Measurements from ENCODE around the gene SEC63. TPM values are rescaled to one million over a fixed set of nuclear protein-coding genes. Genes with fewer than 3 reads are reported as not detected.
"Not testable (repeated sequence)": the region's sequence is repeated elsewhere in the genome, so short reads cannot be mapped to it uniquely, and the experiment has no call there.

The SEC63 gene
- total RNA-seq, 2 donors from 2014 or later: 73.4 to 97.9 TPM

- intact Hi-C loops (cut with DNase I): no loop called here
- H3K36me3 ChIP-seq (replicated peaks in 1 of 2; ENCODE audit: insufficient read depth in 1 of 2, low read depth in 2 of 2): peaks cover 0 to 2% of the 10 kb centered on the region in 2 donors
- ATAC-seq: no peak
- H3K4me1 ChIP-seq: no peaks in the 10 kb centered on the region
- no peak overlapping the region for H3K27ac ChIP-seq
- H3K4me3 ChIP-seq: no peak overlapping the region
- H3K9me3 ChIP-seq: no peaks in the 10 kb centered on the region
- H3K27me3 ChIP-seq: no peaks in the 10 kb centered on the region
- WGBS, 2 donors: 89 to 97% methylated on average over 3 of the region's 3 CpGs
- DNase-seq: no peak
- TF ChIP-seq POLR2A (IDR thresholded peaks at IDR 0.05): no peak
- TF ChIP-seq, protein P1, sequence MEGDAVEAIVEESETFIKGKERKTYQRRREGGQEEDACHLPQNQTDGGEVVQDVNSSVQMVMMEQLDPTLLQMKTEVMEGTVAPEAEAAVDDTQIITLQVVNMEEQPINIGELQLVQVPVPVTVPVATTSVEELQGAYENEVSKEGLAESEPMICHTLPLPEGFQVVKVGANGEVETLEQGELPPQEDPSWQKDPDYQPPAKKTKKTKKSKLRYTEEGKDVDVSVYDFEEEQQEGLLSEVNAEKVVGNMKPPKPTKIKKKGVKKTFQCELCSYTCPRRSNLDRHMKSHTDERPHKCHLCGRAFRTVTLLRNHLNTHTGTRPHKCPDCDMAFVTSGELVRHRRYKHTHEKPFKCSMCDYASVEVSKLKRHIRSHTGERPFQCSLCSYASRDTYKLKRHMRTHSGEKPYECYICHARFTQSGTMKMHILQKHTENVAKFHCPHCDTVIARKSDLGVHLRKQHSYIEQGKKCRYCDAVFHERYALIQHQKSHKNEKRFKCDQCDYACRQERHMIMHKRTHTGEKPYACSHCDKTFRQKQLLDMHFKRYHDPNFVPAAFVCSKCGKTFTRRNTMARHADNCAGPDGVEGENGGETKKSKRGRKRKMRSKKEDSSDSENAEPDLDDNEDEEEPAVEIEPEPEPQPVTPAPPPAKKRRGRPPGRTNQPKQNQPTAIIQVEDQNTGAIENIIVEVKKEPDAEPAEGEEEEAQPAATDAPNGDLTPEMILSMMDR (IDR thresholded peaks at IDR 0.05): no peak
Measured at GRCh38 chr6:107931894-107932293, 26.1 kb downstream of the SEC63 start.

DNA sequence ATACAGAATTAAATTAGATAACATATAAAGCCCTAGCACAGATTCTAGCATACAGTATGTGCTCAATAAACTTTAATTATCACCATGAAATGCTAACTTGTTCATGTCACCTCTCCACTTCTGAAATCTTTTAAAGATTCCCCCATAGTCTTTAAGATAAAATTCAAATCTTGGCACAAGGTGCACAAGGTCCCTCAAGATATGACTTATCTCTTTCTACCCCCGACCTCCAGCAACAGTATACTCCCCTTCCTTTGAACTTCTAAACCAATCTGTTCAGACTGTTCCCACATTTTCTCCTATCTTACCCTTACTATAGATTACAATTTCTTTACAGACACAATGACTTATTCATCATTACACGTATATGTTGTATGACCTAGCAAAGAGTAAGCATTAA lies 29.0 kb downstream of the SEC63 start:
- Histone ChIP-seq H3K27me3 (no peaks in the 10 kb centered on the region), H3K4me3 (no peak overlapping the region), H3K9me3 (no peaks in the 10 kb centered on the region), H3K36me3 (replicated peaks in 1 of 2; ENCODE audit: insufficient read depth in 1 of 2, low read depth in 2 of 2) (peaks cover 0 to 2% of the 10 kb centered on the region in 2 donors), H3K4me1 (no peaks in the 10 kb centered on the region), H3K27ac (no peak overlapping the region)
- 56 to 62% methylated on average over 2 of the region's 2 CpGs for WGBS, 2 donors
- TF ChIP-seq POLR2A (IDR thresholded peaks at IDR 0.05): no peak
- TF ChIP-seq, protein P1 (IDR thresholded peaks at IDR 0.05): no peak
- DNase-seq (no peak), ATAC-seq (no peak)
- intact Hi-C loops (cut with DNase I): no loop called here

- H3K36me3 ChIP-seq (replicated peaks in 1 of 2; ENCODE audit: insufficient read depth in 1 of 2, low read depth in 2 of 2); H3K9me3 ChIP-seq; DNase-seq; H3K4me3 ChIP-seq; H3K4me1 ChIP-seq; H3K27me3 ChIP-seq; intact Hi-C loops (cut with DNase I); H3K27ac ChIP-seq; ATAC-seq: not testable (repeated sequence)
- 74 to 83% methylated on average over 10 of the region's 10 CpGs for WGBS, 2 donors
Measured at GRCh38 chr6:107926697-107927544, 31.1 kb downstream of the SEC63 start.

DNA sequence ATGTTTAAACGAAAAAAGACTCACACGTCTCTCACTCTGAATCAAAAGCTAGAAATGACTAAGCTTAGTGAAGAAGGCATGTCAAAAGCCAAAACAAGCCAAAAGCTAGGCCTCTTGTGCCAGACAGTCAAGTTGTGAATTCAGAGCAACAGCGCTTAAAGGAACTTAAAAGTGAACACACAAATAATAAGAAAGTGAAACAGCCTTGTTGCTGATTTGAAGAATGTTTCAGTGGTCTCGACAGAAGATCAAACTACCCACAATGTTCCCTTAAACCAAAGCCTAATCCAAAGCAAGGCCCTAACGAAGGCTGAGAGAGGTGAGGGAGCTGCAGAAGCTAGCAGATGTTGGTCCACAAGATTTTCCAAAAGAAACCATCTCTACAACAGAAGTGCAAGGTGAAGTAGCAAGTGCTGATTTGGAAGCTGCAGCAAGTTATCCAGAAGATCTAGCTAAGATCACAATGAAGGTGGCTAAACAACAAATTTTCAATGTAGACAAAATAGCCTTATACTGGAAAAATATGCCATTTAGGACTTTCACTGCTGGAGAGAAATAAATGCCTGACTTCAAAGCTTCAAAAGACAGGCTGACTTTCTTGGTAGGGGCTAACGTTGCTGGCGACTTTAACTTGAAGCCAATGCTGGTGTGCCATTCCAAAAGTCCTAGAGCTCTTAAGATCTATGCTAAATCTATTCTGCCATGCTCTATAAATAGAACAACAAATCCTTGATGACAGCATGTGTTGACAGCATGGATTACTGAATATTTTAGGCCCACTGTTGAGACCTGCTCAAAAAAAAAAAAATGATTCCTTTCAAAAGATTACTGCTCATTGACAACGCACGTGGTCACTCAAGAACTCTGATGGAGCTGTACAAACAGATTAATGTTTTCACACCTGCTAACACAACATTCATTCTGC lies 40.3 kb downstream of the SEC63 start:
- 94 to 97% methylated on average over 9 of the region's 9 CpGs for WGBS, 2 donors
- H3K4me3 ChIP-seq: no peak overlapping the region
- H3K9me3 ChIP-seq: peaks cover 0 to 16% (median 0%) of the 10 kb centered on the region in 3 donors
- no peak for TF ChIP-seq POLR2A (IDR thresholded peaks at IDR 0.05)
- TF ChIP-seq, protein P1 (IDR thresholded peaks at IDR 0.05): no peak
- ATAC-seq (no peak), DNase-seq (no peak)
- H3K36me3 ChIP-seq (replicated peaks in 1 of 2; ENCODE audit: insufficient read depth in 1 of 2, low read depth in 2 of 2): peaks cover 31 to 33% of the 10 kb centered on the region in 2 donors
- no peak overlapping the region for H3K27ac ChIP-seq
- no peaks in the 10 kb centered on the region for H3K4me1 ChIP-seq
- intact Hi-C loops (cut with DNase I): no loop called here
- H3K27me3 ChIP-seq: no peaks in the 10 kb centered on the region

DNA sequence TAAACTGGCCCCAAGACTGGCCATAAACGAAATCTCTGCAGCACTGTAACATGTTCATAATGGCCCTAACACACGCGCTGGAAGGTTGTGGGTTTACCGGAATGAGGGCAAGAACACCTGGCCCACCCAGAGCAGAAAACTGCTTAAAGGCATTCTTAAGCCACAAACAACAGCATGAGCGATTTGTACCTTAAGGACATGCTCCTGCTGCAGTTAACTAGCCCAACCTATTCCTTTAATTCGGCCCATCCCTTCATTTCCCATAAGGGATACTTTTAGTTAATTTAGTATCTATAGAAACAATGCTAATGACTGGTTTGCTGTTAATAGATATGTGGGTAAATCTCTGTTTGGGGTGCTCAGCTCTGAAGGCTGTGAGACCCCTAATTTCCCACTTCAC lies 41.0 kb downstream of the SEC63 start:
- DNase-seq; ATAC-seq; H3K4me3 ChIP-seq; H3K27me3 ChIP-seq; H3K27ac ChIP-seq; intact Hi-C loops (cut with DNase I); H3K4me1 ChIP-seq: not testable (repeated sequence)
- 98 to 99% methylated on average over 6 of the region's 6 CpGs for WGBS, 2 donors
- H3K36me3 ChIP-seq (replicated peaks in 1 of 2; ENCODE audit: insufficient read depth in 1 of 2, low read depth in 2 of 2): peaks cover 31 to 38% of the 10 kb centered on the region in 2 donors
- peaks cover 0 to 16% (median 0%) of the 10 kb centered on the region in 3 donors for H3K9me3 ChIP-seq
